ENCODE results near the gene HSPH1.
"Not testable (repeated sequence)": the region's sequence is repeated elsewhere in the genome, so short reads cannot be mapped to it uniquely, and the experiment has no call there.

The HSPH1 gene

DNA sequence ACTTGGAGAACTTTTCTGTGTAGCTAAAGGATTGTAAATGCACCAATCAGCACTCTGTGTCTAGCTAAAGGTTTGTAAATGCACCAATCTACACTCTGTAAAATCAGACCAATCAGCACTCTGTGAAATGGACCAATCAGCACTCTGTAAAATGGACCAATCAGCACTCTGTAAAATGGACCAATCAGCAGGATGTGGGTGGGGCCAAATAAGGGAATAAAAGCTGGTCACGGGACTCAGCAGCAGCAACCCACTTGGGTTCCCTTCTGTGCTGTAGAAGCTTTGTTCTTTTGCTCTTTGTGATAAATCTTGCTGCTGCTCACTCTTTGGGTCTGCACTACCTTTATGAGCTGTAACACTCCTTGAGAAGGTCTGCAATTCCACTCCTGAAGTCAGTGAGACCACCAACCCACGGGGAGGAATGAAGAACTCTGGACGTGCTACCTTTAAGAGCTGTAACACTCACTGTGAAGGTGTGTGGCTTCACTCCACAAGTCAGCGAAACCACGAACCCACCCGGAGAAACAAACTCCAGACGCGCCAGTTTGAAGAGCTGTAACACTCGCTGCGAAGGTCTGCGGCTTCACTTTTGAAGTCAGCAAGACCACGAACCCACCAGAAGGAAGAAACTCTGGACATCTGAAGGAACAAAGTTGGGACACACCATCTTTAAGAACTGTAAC, 16.2 kb upstream of the HSPH1 start:
- DNase-seq (ENCODE audit: low spot score): not testable (repeated sequence)

- no peak for DNase-seq (ENCODE audit: low spot score)
Measured at GRCh38 chr13:31175847-31176532, 14.3 kb upstream of the HSPH1 start.

DNA sequence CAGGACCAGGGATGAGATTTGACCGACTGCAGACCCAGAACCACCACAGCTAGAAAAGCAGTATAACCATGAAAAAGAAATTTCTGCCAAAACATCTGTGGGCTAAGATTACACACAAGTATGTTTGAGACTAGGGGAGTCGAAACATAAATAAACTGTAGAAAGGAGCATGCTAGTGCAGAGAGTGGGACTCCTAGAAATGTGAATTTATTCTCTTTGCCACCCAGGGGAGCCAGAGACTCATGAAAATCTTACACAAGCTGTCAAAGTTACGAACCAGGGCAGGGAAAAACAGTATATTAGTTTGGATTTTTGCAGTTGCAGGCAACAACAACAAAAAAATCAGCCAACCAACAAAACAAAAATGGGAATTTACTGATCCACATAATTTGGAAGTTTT, 12.3 kb upstream of the HSPH1 start:
- DNase-seq (ENCODE audit: low spot score): no peak

GRCh38 chr13:31172535-31172934, 10.8 kb upstream of the HSPH1 start:
- DNase-seq (ENCODE audit: low spot score): no peak

- DNase-seq (ENCODE audit: low spot score): no peak
Measured at GRCh38 chr13:31172001-31172400, 10.3 kb upstream of the HSPH1 start.

GRCh38 chr13:31168736-31169135, 7.0 kb upstream of the HSPH1 start:
- DNase-seq (ENCODE audit: low spot score): no peak

- no peak for DNase-seq (ENCODE audit: low spot score)
Measured at GRCh38 chr13:31168166-31168565, 6.5 kb upstream of the HSPH1 start.

DNA sequence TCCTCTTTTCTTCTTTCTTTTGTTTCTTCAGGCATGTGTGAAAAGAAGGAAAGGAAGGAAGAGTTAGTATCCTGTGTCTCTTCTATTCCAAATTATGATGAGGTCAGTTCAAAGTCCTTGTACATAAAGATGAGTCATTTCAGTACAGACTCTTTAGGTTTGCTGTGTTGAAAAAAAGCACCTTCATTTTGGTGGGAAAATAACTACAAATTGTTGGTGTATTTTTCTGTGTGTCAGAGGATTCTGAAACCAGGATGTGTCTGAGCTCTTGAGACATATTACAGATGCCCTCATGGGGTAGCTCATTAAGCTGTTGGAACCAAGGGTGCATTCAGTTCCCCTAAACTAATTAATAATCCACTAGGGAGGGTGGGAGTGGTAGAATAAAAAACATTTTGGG, 5.8 kb upstream of the HSPH1 start:
- no peak for DNase-seq (ENCODE audit: low spot score)

- DNase-seq (ENCODE audit: low spot score): no peak
Measured at GRCh38 chr13:31166591-31166990, 4.9 kb upstream of the HSPH1 start.

GRCh38 chr13:31162151-31163008, 676 bp upstream of the HSPH1 start:
- peak; percentile 97 for DNase-seq (ENCODE audit: low spot score)

DNA sequence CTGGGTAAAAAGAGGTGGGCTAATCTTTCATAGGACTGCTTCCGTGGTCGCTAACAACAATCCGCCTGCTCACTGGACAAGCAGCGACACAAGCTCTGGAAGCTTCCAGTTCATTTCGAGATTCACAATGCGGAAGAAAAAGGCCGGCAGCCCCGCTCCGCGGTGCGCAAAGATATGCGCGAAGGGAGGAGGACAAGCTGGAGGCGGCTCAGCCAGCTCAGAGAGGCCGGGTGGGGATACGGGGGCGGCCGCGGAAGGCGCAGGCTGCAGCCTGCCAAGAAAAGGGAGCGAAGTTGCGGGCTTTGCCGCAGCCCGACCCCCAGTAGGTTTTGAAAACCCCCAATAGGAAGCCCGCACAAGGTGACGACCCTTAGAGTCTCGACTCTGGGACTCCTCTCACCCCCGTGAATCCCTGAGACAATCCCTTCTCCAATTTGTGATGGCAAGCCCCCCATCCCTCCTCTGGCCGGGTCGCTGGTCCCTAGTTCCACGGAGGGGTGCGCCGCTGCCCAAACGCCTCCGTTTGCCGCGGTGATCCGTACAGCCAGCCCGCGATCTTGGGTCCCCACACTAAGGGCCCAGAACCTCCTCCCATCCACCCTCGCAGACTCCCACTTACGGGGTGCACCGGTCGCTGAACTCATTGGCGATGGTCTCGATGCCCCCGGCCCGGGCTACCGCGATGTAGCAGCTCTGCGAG, 697 bp downstream of the HSPH1 start:
- peak; percentile 57 for DNase-seq (ENCODE audit: low spot score)

- DNase-seq (ENCODE audit: low spot score): peak; percentile 18
Measured at GRCh38 chr13:31159306-31159705, 2.4 kb downstream of the HSPH1 start.

DNA sequence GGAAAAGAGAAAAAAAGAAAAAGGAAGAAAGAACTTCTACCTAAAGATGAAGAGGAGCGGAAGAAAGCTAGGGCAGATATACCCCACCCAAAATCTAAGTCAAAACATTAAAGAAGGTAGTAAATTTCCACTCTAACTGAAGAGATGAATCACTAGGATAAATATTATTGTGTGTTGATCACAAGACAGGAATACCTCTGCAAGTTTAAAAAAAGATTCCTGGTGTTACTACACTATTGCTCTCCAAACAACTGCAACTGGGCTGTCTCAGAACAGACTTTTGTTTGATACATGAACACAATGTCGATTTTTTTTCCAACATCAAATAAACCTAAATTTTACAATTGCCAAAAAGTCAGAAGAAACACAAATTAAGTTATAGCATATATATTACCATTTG, 6.8 kb downstream of the HSPH1 start:
- no peak for DNase-seq (ENCODE audit: low spot score)

- DNase-seq (ENCODE audit: low spot score): no peak
Measured at GRCh38 chr13:31151837-31152236, 9.9 kb downstream of the HSPH1 start.

DNA sequence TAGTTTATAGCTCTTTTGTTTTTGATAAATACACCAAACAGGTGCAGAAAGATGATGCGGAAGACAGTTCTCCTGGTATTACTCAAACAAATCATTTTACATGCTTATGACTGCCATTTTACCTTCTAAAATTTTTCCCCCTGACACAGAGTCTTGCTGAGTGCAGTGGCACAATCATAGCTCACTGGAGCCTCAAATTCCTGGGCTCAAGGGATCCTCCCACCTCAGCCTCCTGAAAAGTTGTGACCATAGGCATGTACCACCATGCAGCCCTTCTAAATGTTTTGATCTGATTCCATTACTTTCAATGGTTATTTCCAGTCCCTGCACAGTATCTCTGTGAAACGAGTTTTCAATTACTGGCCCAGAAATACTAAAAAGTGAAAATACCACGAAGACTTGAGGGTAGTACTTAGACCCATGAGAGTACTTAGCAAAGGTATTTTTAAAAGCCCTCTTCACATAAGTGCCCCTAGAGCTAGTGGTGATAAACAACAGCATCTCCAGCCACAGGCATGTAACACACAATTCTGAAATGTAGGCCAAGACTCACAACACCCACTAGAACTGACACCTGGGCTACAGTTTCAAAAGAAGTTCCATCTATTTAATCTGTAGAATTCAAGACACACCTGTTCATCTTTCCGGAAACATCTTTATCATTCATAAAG, 11.3 kb downstream of the HSPH1 start:
- DNase-seq (ENCODE audit: low spot score): no peak

- no peak for DNase-seq (ENCODE audit: low spot score)
Measured at GRCh38 chr13:31149604-31150003, 12.1 kb downstream of the HSPH1 start.

- DNase-seq (ENCODE audit: low spot score): no peak
Measured at GRCh38 chr13:31145417-31145816, 16.3 kb downstream of the HSPH1 start.

GRCh38 chr13:31138515-31138914, 23.2 kb downstream of the HSPH1 start:
- DNase-seq (ENCODE audit: low spot score): no peak

- no peak for DNase-seq (ENCODE audit: low spot score)
Measured at GRCh38 chr13:31136724-31137123, 25.0 kb downstream of the HSPH1 start.

GRCh38 chr13:31134039-31134711, 27.5 kb downstream of the HSPH1 start:
- no peak for DNase-seq (ENCODE audit: low spot score)

- no peak for DNase-seq (ENCODE audit: low spot score)
Measured at GRCh38 chr13:31133621-31134020, 28.1 kb downstream of the HSPH1 start.
